ENCODE data around the gene NRG2.

NRG2 gene

DNA sequence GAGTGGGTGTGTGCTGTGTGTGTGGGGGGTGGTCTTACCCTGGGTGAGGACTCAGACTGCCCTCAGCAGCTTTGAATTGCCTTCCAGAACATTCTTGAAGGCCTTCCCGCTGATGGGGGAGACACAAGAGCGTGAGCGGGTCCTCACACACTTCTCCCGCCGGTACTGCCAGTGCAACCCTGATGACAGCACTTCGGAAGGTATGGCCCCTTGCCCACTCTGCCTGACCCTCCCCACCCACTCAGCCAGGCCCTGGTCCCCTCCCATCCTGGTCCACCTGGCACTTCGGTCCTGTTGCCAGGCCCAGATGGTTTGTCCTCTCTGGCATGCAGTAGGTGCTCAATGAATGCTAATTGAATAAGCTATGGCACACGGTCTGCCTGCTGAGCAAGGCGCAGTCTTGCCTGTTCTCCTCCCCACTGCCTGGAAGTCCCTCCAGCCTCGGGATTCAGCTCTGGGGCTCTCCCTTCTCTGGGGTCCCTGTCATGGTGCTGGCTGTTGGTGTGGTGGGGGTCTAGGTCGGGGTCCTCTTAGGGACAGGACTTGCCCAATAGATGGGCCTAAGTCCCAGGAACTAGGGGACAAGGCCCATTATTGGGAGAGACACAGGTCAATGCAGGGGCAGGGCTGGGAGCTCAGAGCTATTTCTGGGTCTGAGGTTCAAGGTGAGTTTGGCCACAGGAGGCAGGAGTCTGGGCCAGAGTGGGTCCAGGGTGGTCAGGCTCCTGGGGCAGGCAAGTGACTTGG is 221.1 kb downstream of the NRG2 start:
- no peak overlapping the region for H3K4me3 ChIP-seq (ENCODE audit: low read depth, low read length)
- H3K27me3 ChIP-seq (ENCODE audit: control insufficient read depth, insufficient read depth, low read length), result no peaks in the 10 kb centered on the region
- H3K9ac ChIP-seq (ENCODE audit: low read depth, low read length), result no peak overlapping the region
- no peaks in the 10 kb centered on the region for H3K4me1 ChIP-seq (ENCODE audit: control insufficient read depth, insufficient read depth, low read length)
- no peaks in the 10 kb centered on the region for H3K9me3 ChIP-seq (ENCODE audit: control insufficient read depth, insufficient read depth, low read length)
- no peaks in the 10 kb centered on the region for H3K36me3 ChIP-seq (ENCODE audit: control insufficient read depth, insufficient read depth, low read length)

DNA sequence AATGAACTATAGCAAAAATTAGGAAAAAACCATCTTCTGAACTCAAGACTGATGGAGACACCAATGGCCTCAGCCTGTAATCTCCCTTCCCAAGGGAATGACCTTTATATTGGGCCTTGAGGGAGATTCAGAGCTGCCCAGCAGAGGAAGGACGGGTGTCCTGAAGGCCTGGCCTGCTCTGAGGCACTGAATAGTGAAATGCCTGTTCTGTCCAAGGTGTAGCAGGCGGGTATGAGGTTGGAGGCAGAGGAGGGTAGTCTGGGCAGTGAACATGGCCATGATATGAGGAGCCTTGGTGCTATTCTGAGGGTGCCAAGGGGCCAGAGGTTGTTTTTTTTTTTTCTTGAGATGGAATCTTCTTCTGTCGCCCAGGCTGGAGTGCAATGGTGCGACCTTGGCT is 222.5 kb downstream of the NRG2 start:
- Histone ChIP-seq H3K27me3 (ENCODE audit: control insufficient read depth, insufficient read depth, low read length) (no peaks in the 10 kb centered on the region), H3K36me3 (ENCODE audit: control insufficient read depth, insufficient read depth, low read length) (no peaks in the 10 kb centered on the region), H3K9me3 (ENCODE audit: control insufficient read depth, insufficient read depth, low read length) (no peaks in the 10 kb centered on the region), H3K4me1 (ENCODE audit: control insufficient read depth, insufficient read depth, low read length) (no peaks in the 10 kb centered on the region), H3K9ac (ENCODE audit: low read depth, low read length) (no peak overlapping the region), H3K4me3 (ENCODE audit: low read depth, low read length) (no peak overlapping the region)

DNA sequence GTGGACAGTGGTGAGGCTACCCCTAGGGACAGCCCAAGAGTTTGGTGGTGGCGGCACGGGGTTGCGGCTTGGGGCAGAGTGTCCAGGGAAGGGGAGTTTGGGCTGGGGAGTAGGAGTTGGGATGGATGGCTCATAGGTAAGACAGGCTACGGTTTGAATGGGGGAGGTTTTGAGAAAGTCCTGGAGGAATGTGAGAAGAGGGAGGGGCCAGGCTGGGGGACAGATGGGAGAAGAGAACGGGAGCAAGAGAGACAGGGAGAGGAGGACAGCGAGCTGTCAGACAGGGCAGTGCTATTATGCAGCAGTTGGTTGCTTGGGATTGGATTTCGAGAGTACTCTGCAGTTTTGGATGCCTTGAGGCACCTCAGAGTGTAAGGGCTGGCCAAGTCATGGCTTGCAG is 223.0 kb downstream of the NRG2 start:
- Histone ChIP-seq H3K9me3 (ENCODE audit: control insufficient read depth, insufficient read depth, low read length) (no peaks in the 10 kb centered on the region), H3K9ac (ENCODE audit: low read depth, low read length) (no peak overlapping the region), H3K4me3 (ENCODE audit: low read depth, low read length) (no peak overlapping the region), H3K27me3 (ENCODE audit: control insufficient read depth, insufficient read depth, low read length) (no peaks in the 10 kb centered on the region), H3K4me1 (ENCODE audit: control insufficient read depth, insufficient read depth, low read length) (no peaks in the 10 kb centered on the region), H3K36me3 (ENCODE audit: control insufficient read depth, insufficient read depth, low read length) (no peaks in the 10 kb centered on the region)

DNA sequence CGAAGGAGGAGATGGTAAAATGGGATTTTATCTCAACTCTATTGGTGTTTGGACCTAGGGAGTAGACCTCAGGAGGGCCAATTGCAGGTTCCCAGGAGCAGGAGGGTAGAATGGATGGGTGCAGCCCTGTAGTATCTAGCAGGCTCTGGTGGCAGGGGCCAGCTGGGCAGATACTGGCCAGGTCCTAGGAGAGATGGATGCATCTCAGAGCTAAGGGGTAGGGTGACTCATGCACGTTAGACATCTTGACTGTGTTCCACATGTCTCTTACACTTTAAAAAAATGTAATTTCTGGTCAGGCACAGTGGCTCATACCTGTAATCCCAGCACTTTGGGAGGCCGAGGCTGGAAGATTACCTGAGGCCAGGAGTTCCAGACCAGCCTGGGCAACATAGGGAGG is 225.1 kb downstream of the NRG2 start:
- H3K9me3 ChIP-seq (ENCODE audit: control insufficient read depth, insufficient read depth, low read length), result no peaks in the 10 kb centered on the region
- H3K36me3 ChIP-seq (ENCODE audit: control insufficient read depth, insufficient read depth, low read length), result no peaks in the 10 kb centered on the region
- H3K27me3 ChIP-seq (ENCODE audit: control insufficient read depth, insufficient read depth, low read length), result no peaks in the 10 kb centered on the region
- no peaks in the 10 kb centered on the region for H3K4me1 ChIP-seq (ENCODE audit: control insufficient read depth, insufficient read depth, low read length)
- no peak overlapping the region for H3K9ac ChIP-seq (ENCODE audit: low read depth, low read length)
- no peak overlapping the region for H3K4me3 ChIP-seq (ENCODE audit: low read depth, low read length)

DNA sequence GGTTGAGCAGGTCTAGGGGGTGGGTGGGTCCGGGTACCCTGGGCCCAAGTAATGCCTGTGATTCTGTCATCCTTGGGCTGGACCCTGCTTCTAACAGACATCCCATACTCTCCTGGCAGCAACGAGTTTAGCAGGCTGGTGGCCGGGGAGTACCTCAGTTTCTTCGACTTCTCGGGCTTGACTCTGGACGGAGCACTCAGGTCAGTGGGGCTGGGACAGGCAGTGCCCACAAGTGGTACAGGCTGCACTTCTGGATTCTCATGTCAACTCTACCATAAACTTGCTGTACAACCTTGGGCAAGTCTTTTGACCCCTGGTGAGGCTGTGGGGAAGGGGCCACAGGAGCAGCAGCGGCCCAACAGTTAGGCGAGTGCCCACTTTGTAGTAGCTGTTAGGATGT is 225.7 kb downstream of the NRG2 start:
- Histone ChIP-seq H3K27me3 (ENCODE audit: control insufficient read depth, insufficient read depth, low read length) (no peaks in the 10 kb centered on the region), H3K4me1 (ENCODE audit: control insufficient read depth, insufficient read depth, low read length) (no peaks in the 10 kb centered on the region)

DNA sequence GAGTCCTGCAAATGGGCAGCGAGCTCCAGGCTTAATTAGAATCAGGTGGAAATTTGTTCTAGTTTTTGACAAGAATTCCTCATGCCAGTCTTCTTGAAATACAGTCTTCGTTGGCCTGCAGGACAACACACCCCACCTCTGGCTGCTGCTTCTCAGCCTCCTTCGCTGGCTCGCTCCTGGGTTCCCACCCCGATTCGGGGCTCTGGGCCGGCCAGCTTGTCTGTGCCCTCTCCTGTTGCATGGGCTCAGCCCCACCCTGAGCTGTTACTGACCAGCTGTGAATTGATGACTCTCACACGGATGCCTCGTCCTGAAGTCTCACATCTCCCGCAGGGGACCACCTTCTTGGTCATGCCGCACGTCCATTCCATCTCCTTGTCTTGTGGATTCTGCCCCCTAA is 226.5 kb downstream of the NRG2 start:
- H3K36me3 ChIP-seq (ENCODE audit: control insufficient read depth, insufficient read depth, low read length), result no peaks in the 10 kb centered on the region
- H3K27me3 ChIP-seq (ENCODE audit: control insufficient read depth, insufficient read depth, low read length), result no peaks in the 10 kb centered on the region
- H3K9me3 ChIP-seq (ENCODE audit: control insufficient read depth, insufficient read depth, low read length), result no peaks in the 10 kb centered on the region
- no peak overlapping the region for H3K4me3 ChIP-seq (ENCODE audit: low read depth, low read length)
- no peak overlapping the region for H3K9ac ChIP-seq (ENCODE audit: low read depth, low read length)
- no peaks in the 10 kb centered on the region for H3K4me1 ChIP-seq (ENCODE audit: control insufficient read depth, insufficient read depth, low read length)

More for the DNA sequence above, 225.7 kb downstream of the NRG2 start:
- no peaks in the 10 kb centered on the region for H3K36me3 ChIP-seq (ENCODE audit: control insufficient read depth, insufficient read depth, low read length)
- no peak overlapping the region for H3K4me3 ChIP-seq (ENCODE audit: low read depth, low read length)
- H3K9ac ChIP-seq (ENCODE audit: low read depth, low read length), result no peak overlapping the region
- H3K9me3 ChIP-seq (ENCODE audit: control insufficient read depth, insufficient read depth, low read length), result no peaks in the 10 kb centered on the region

DNA sequence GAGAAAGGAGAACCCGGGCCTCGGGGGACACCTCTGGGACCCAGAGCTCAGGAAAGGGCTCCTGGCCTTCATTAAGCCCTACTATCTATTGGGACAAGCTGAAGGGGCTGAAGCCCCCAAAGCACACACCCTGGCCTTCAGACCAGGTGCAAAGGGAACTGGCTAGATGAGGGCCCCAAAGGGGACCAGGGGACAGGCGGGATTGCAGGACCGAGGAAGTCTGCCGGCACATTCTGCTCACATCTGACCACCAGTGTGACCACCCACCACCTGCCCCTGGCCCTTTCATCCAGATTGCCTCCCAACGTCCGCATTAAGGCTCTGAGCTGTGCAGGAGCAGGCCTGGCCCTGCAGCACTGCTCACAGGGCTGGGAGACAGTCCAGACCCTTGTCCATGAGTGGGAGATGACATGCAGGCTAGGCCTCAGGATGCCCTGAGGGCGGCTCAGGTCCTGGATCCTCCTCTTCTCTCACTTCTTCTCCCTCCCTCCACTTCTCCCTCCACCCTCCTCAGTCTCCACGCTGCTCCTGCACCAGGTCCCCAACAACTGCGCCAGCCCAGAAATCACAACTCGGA is 228.3 kb downstream of the NRG2 start:
- H3K27me3 ChIP-seq (ENCODE audit: control insufficient read depth, insufficient read depth, low read length), result no peaks in the 10 kb centered on the region
- H3K4me3 ChIP-seq (ENCODE audit: low read depth, low read length), result no peak overlapping the region
- no peaks in the 10 kb centered on the region for H3K9me3 ChIP-seq (ENCODE audit: control insufficient read depth, insufficient read depth, low read length)
- no peaks in the 10 kb centered on the region for H3K36me3 ChIP-seq (ENCODE audit: control insufficient read depth, insufficient read depth, low read length)
- H3K4me1 ChIP-seq (ENCODE audit: control insufficient read depth, insufficient read depth, low read length), result no peaks in the 10 kb centered on the region
- H3K9ac ChIP-seq (ENCODE audit: low read depth, low read length), result no peak overlapping the region

DNA sequence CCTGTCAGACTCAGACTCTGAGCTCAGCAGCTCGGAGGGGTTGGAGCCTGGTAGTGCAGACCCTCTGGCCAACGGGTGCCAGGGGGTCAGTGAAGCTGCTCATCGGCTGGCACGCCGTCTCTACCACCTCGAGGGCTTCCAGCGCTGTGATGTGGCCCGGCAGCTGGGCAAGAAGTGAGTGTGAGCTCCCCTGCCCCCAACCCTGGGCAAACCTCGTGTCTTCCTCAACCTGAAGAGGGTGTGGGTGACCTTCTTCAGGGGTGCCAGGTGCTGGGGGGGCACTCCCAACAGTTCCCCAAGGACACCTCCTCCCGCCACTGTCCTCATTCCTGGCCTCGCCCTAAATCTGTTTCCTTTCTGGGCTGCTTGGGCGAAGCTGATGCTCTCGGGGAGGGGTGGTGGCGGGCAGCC is 228.9 kb downstream of the NRG2 start:
- H3K4me1 ChIP-seq (ENCODE audit: control insufficient read depth, insufficient read depth, low read length), result no peaks in the 10 kb centered on the region
- no peak overlapping the region for H3K9ac ChIP-seq (ENCODE audit: low read depth, low read length)
- no peaks in the 10 kb centered on the region for H3K36me3 ChIP-seq (ENCODE audit: control insufficient read depth, insufficient read depth, low read length)
- no peaks in the 10 kb centered on the region for H3K27me3 ChIP-seq (ENCODE audit: control insufficient read depth, insufficient read depth, low read length)
- no peaks in the 10 kb centered on the region for H3K9me3 ChIP-seq (ENCODE audit: control insufficient read depth, insufficient read depth, low read length)
- no peak overlapping the region for H3K4me3 ChIP-seq (ENCODE audit: low read depth, low read length)

DNA sequence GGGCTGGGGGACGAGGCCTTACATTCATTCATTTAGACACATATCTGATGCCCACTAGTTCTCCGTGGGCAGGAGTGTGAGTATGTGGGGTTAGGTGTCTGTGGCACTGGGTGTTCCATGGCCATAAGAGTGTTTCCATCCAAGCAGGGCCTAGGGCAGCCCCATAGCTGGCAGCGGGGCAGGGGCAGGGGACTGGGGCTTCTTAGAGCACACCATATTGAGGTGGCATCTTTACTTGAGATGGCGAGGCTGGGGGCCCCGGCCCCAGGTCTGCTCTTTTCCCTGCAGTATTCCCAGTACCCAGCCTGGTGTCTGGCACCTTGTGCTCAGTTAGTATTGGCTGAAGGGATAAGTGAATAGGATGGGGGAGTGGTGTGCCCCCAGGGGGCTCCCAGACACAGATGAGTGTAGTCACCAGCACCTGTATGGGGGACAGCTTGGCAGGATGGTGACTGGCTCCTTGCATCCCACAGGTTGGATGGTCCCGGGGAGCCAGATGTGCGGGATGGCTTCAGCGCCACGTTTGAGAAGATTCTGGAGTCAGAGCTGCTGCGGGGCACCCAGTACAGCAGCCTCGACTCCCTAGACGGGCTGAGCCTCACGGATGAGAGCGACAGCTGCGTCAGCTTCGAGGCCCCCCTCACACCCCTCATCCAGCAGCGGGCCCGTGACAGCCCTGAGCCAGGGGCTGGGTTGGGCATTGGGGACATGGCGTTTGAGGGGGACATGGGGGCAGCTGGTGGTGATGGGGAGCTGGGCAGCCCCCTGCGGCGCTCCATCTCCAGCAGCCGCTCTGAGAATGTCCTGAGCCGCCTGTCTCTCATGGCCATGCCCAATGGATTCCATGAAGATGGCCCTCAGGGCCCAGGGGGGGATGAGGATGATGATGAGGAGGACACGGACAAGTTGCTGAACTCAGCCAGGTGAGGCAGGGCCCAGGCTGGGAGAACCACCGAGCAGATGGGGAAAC is 230.0 kb downstream of the NRG2 start:
- H3K9ac ChIP-seq (ENCODE audit: low read depth, low read length), result no peak overlapping the region
- H3K27me3 ChIP-seq (ENCODE audit: control insufficient read depth, insufficient read depth, low read length), result no peaks in the 10 kb centered on the region
- H3K4me3 ChIP-seq (ENCODE audit: low read depth, low read length), result no peak overlapping the region
- no peaks in the 10 kb centered on the region for H3K4me1 ChIP-seq (ENCODE audit: control insufficient read depth, insufficient read depth, low read length)
- no peaks in the 10 kb centered on the region for H3K36me3 ChIP-seq (ENCODE audit: control insufficient read depth, insufficient read depth, low read length)
- H3K9me3 ChIP-seq (ENCODE audit: control insufficient read depth, insufficient read depth, low read length), result no peaks in the 10 kb centered on the region

DNA sequence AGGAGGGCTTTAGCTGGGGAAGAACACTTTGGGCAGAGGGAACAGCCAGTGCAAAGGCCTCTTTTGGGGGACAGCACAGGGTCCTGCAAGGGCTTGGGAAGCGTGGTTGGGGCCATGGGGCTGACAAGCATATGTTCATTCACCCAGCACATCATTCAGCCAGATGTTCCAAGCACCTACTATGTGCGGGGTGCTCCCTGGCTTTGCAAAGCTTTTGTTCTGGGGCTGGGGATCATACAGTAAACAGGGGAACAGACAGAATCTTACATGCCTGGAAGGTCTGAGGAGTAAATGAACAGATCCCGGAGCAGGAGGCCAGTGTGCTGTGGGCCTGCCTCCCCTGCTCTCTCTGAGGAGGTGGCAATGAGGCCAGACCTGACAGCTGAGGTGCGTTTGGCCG is 230.8 kb downstream of the NRG2 start:
- H3K36me3 ChIP-seq (ENCODE audit: control insufficient read depth, insufficient read depth, low read length), result no peaks in the 10 kb centered on the region
- H3K9me3 ChIP-seq (ENCODE audit: control insufficient read depth, insufficient read depth, low read length), result no peaks in the 10 kb centered on the region
- no peak overlapping the region for H3K9ac ChIP-seq (ENCODE audit: low read depth, low read length)
- no peak overlapping the region for H3K4me3 ChIP-seq (ENCODE audit: low read depth, low read length)
- no peaks in the 10 kb centered on the region for H3K27me3 ChIP-seq (ENCODE audit: control insufficient read depth, insufficient read depth, low read length)
- no peaks in the 10 kb centered on the region for H3K4me1 ChIP-seq (ENCODE audit: control insufficient read depth, insufficient read depth, low read length)

DNA sequence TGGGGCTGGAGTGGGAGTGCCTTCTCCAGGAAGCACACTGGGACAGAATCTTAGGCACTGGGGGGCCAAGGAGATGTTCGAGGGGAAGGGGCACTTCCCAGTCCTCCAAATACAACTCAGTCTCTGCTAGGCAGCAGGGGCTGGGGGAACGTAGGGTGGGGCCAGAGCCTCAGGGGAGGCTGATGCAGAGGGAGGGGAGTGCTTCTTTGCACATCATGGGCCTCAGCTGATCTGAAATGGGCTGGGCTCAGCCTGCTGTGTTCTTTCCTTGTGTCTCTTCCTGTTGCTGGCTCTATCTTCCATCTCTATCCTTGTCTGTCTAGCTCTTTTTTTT is 231.9 kb downstream of the NRG2 start:
- no peak overlapping the region for H3K9ac ChIP-seq (ENCODE audit: low read depth, low read length)
- H3K4me3 ChIP-seq (ENCODE audit: low read depth, low read length), result no peak overlapping the region
- H3K4me1 ChIP-seq (ENCODE audit: control insufficient read depth, insufficient read depth, low read length), result no peaks in the 10 kb centered on the region
- no peaks in the 10 kb centered on the region for H3K36me3 ChIP-seq (ENCODE audit: control insufficient read depth, insufficient read depth, low read length)
- H3K9me3 ChIP-seq (ENCODE audit: control insufficient read depth, insufficient read depth, low read length), result no peaks in the 10 kb centered on the region
- no peaks in the 10 kb centered on the region for H3K27me3 ChIP-seq (ENCODE audit: control insufficient read depth, insufficient read depth, low read length)
